OCI-LY1 (cell line): Measurements from ENCODE around the gene CHST15.

Source experiments
- H2AFZ ChIP-seq: fragments of 200-600 bp; sonication (generic), shearing (Covaris generic); 2 replicates; pipeline ENCODE4 v1.6.0; 2014; ENCODE audit warnings: antibody characterized with exemption, mild to moderate bottlenecking, low read length
- H3F3A ChIP-seq: fragments of 200-600 bp; sonication (generic), shearing (Covaris generic); 2 replicates; pipeline ENCODE4 v1.6.0; 2014; ENCODE audit warnings: mild to moderate bottlenecking, antibody characterized with exemption, low read length, moderate library complexity; ENCODE audit not compliant: insufficient read depth
- H3K27ac ChIP-seq: fragments of 200-600 bp; sonication (generic); 2 replicates; pipeline ENCODE4 v1.5.1; 2014; ENCODE audit warnings: low read length, mixed run types, mild to moderate bottlenecking, low read depth; ENCODE audit not compliant: poor library complexity, severe bottlenecking
- H3K27me3 ChIP-seq: fragments of 200-600 bp; sonication (generic); 2 replicates; pipeline ENCODE4 v1.6.0; 2014; ENCODE audit warnings: antibody characterized with exemption, mild to moderate bottlenecking, low read length, moderate library complexity; ENCODE audit not compliant: insufficient read depth
- H3K36me3 ChIP-seq: fragments of 200-600 bp; sonication (generic); 2 replicates; pipeline ENCODE4 v1.6.1; 2014; ENCODE audit warnings: mild to moderate bottlenecking, antibody characterized with exemption, low read length, moderate library complexity, mixed read lengths; ENCODE audit not compliant: insufficient read depth
- H3K4me1 ChIP-seq: fragments of 200-600 bp; sonication (generic); 2 replicates; pipeline ENCODE4 v1.5.1; 2014; ENCODE audit warnings: mild to moderate bottlenecking, low read length, moderate library complexity; ENCODE audit not compliant: insufficient read depth, severe bottlenecking
- H3K4me2 ChIP-seq: fragments of 200-600 bp; sonication (generic), shearing (Covaris generic); 2 replicates; pipeline ENCODE4 v1.6.1; 2014; ENCODE audit warnings: low read length
- H3K4me3 ChIP-seq: fragments of 200-600 bp; sonication (generic); 2 replicates; pipeline ENCODE4 v1.5.1; 2014; ENCODE audit warnings: low read length, low read depth, mild to moderate bottlenecking, mixed read lengths; ENCODE audit not compliant: poor library complexity, severe bottlenecking
- H3K79me2 ChIP-seq: fragments of 200-600 bp; shearing (Covaris generic); 2 replicates; pipeline ENCODE4 v1.6.1; 2016; ENCODE audit warnings: mixed run types, low read length, mixed read lengths; ENCODE audit not compliant: insufficient read depth
- H3K9ac ChIP-seq: fragments of 200-600 bp; sonication (generic), shearing (Covaris generic); 2 replicates; pipeline ENCODE4 v1.6.1; 2014; ENCODE audit warnings: mild to moderate bottlenecking, low read length, mixed read lengths
- H3K9me2 ChIP-seq: fragments of 200-600 bp; sonication (generic), shearing (Covaris generic); 2 replicates; pipeline ENCODE4 v1.6.1; 2014; ENCODE audit warnings: low read depth, mild to moderate bottlenecking, low read length, mixed read lengths
- H3K9me3 ChIP-seq: fragments of 200-600 bp; shearing (Covaris generic); 2 replicates; pipeline ENCODE4 v1.6.1; 2014; ENCODE audit warnings: low read length, mixed read lengths
- H4K20me1 ChIP-seq: fragments of 200-600 bp; sonication (generic), shearing (Covaris generic); 2 replicates; pipeline ENCODE4 v1.6.0; 2016; ENCODE audit warnings: mild to moderate bottlenecking, low read length; ENCODE audit not compliant: insufficient read depth
- EZH2 ChIP-seq: fragments of 200-600 bp; sonication (generic), shearing (Covaris generic); IDR thresholded peaks from 2 replicates; pipeline ENCODE4 v1.8.0; 2017; ENCODE audit warnings: borderline replicate concordance, mixed run types, mild to moderate bottlenecking, antibody characterized with exemption, low read length, moderate library complexity, mixed read lengths
- TF ChIP-seq, protein P1 (sequence below): fragments of 200-600 bp; sonication (generic), shearing (Covaris generic); IDR thresholded peaks from 2 replicates; pipeline ENCODE4 v1.5.1; 2017; ENCODE audit warnings: mild to moderate bottlenecking, antibody characterized with exemption, low read length, moderate library complexity, mixed read lengths

CHST15 gene

DNA sequence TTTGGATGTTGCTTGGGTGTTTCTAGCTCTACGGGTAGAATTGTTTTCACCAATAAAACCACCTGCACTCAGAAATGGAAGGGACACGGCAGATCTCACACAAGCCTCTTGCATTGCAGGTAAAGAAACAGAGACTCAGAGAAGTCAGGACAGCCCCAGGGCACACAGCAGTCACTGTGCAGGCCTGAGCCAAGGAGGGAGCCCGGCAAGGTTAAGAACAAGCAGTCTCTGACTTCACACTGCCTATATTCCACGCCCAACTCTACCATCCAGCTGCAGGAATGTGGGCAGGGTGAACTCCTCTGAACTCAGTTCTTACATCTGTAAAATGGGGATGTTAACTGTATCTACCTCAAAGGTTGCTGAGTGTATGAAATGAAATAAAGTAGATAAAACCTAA, 15.4 kb downstream of the CHST15 start:
- H3K36me3 ChIP-seq = peaks cover 6% of the 10 kb centered on the region; the same call in 1 of the 2 replicates
- no peaks in the 10 kb centered on the region for H3K79me2 ChIP-seq
- H3F3A ChIP-seq = 0 out of 2 replicates have a peak, but pooled peaks cover 5% of the 10 kb centered on the region
- peak overlapping the region; percentile 28; the same call in 1 of the 2 replicates for H3K4me2 ChIP-seq
- peaks cover 99% of the 10 kb centered on the region for H3K4me1 ChIP-seq
- H3K9me3 ChIP-seq = no peaks in the 10 kb centered on the region
- no peaks in the 10 kb centered on the region for H3K27me3 ChIP-seq
- H4K20me1 ChIP-seq = no peaks in the 10 kb centered on the region
- TF ChIP-seq, protein P1, sequence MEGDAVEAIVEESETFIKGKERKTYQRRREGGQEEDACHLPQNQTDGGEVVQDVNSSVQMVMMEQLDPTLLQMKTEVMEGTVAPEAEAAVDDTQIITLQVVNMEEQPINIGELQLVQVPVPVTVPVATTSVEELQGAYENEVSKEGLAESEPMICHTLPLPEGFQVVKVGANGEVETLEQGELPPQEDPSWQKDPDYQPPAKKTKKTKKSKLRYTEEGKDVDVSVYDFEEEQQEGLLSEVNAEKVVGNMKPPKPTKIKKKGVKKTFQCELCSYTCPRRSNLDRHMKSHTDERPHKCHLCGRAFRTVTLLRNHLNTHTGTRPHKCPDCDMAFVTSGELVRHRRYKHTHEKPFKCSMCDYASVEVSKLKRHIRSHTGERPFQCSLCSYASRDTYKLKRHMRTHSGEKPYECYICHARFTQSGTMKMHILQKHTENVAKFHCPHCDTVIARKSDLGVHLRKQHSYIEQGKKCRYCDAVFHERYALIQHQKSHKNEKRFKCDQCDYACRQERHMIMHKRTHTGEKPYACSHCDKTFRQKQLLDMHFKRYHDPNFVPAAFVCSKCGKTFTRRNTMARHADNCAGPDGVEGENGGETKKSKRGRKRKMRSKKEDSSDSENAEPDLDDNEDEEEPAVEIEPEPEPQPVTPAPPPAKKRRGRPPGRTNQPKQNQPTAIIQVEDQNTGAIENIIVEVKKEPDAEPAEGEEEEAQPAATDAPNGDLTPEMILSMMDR = no peak
- no peak for TF ChIP-seq EZH2
- peak overlapping the region; percentile 52 for H3K9ac ChIP-seq
- H3K4me3 ChIP-seq = no peak overlapping the region
- H3K9me2 ChIP-seq = no peaks in the 10 kb centered on the region
- peak overlapping the region; percentile 98 for H3K27ac ChIP-seq
- no peak overlapping the region for H2AFZ ChIP-seq

- no peaks in the 10 kb centered on the region for H4K20me1 ChIP-seq
Measured at GRCh38 chr10:124077208-124077993, 16.0 kb downstream of the CHST15 start.

GRCh38 chr10:124076148-124076733, 17.2 kb downstream of the CHST15 start:
- H2AFZ ChIP-seq = no peak overlapping the region
- H3K79me2 ChIP-seq = no peaks in the 10 kb centered on the region
- no peaks in the 10 kb centered on the region for H3K9me3 ChIP-seq
- no peaks in the 10 kb centered on the region for H3K27me3 ChIP-seq
- no peaks in the 10 kb centered on the region for H3K9me2 ChIP-seq
- H3K9ac ChIP-seq = peak overlapping the region; percentile 32; the same call in 1 of the 2 replicates
- H3F3A ChIP-seq = peaks cover 12% of the 10 kb centered on the region; the same call in 1 of the 2 replicates
- TF ChIP-seq EZH2 = no peak
- TF ChIP-seq, protein P1 = no peak
- no peaks in the 10 kb centered on the region for H3K36me3 ChIP-seq
- H3K4me2 ChIP-seq = peak overlapping the region; percentile 44; the same call in 1 of the 2 replicates
- peaks cover 100% of the 10 kb centered on the region for H3K4me1 ChIP-seq
- H3K27ac ChIP-seq = peak overlapping the region; percentile 98
- H4K20me1 ChIP-seq = no peaks in the 10 kb centered on the region
- H3K4me3 ChIP-seq = no peak overlapping the region

More at GRCh38 chr10:124077208-124077993, 16.0 kb downstream of the CHST15 start:
- TF ChIP-seq, protein P1 = no peak
- TF ChIP-seq EZH2 = no peak
- H3K36me3 ChIP-seq = peaks cover under 1% of the 10 kb centered on the region; the same call in 1 of the 2 replicates
- no peaks in the 10 kb centered on the region for H3K9me3 ChIP-seq
- H3K9ac ChIP-seq = peak overlapping the region; percentile 52; the same call in 1 of the 2 replicates
- H2AFZ ChIP-seq = no peak overlapping the region
- H3K4me2 ChIP-seq = peak overlapping the region; percentile 28; the same call in 1 of the 2 replicates
- H3K27me3 ChIP-seq = no peaks in the 10 kb centered on the region
- peaks cover 100% of the 10 kb centered on the region for H3K4me1 ChIP-seq
- H3F3A ChIP-seq = peaks cover 10% of the 10 kb centered on the region; the same call in 1 of the 2 replicates
- no peaks in the 10 kb centered on the region for H3K9me2 ChIP-seq
- H3K4me3 ChIP-seq = no peak overlapping the region
- no peaks in the 10 kb centered on the region for H3K79me2 ChIP-seq
- H3K27ac ChIP-seq = peak overlapping the region; percentile 98
